Calu3 (cell line): ENCODE results near the gene SORBS1. TPM values are rescaled to one million over a fixed set of nuclear protein-coding genes. Genes with fewer than 3 reads are reported as not detected.

Source experiments
- BruUV-seq: library from RNA; stranded (reverse); fragments of 400-500 nt; replicated peaks from 2 replicates; lab custom pipeline; 2021; lab: Mats Ljungman, UMichigan
- CTCF ChIA-PET: fragments of 300-600 bp; sonication (Branson Sonifier 250); formaldehyde crosslinking; loops from one replicate; lab custom pipeline; 2022; ENCODE audit warnings: antibody characterized with exemption; lab: Charles Lee
- DNase-seq: peaks from one replicate; pipeline ENCODE4 v3.0.0; 2022
- H3K27ac Mint-ChIP-seq: one replicate; pipeline ENCODE4 v1.8.0; 2022; ENCODE audit warnings: mixed read lengths; ENCODE audit not compliant: unreplicated experiment
- H3K27me3 Mint-ChIP-seq: one replicate; pipeline ENCODE4 v1.8.0; 2022; ENCODE audit warnings: mixed read lengths; ENCODE audit not compliant: unreplicated experiment
- H3K36me3 Mint-ChIP-seq: one replicate; pipeline ENCODE4 v1.8.0; 2022; ENCODE audit warnings: mild to moderate bottlenecking, moderate library complexity, mixed read lengths; ENCODE audit not compliant: insufficient read depth, unreplicated experiment
- H3K4me1 Mint-ChIP-seq: one replicate; pipeline ENCODE4 v1.8.0; 2022; ENCODE audit warnings: mild to moderate bottlenecking, low read depth, mixed read lengths; ENCODE audit not compliant: unreplicated experiment
- H3K4me3 Mint-ChIP-seq: one replicate; pipeline ENCODE4 v1.8.0; 2022; ENCODE audit warnings: mild to moderate bottlenecking, low read depth, moderate library complexity, mixed read lengths; ENCODE audit not compliant: unreplicated experiment
- H3K9me3 Mint-ChIP-seq: one replicate; pipeline ENCODE4 v1.8.0; 2022; ENCODE audit warnings: low read depth, mixed read lengths; ENCODE audit not compliant: unreplicated experiment
- CTCF ChIP-seq: fragments of 200-600 bp; IDR thresholded peaks from one replicate; pipeline ENCODE4 v1.8.0; 2022; ENCODE audit warnings: antibody characterized with exemption; ENCODE audit not compliant: unreplicated experiment
- intact Hi-C: fragments of 100-400 bp; cut with micrococcal nuclease; formaldehyde crosslinking; loops from one replicate; pipeline ENCODE4 v1.10.0; 2022; ENCODE audit not compliant: unreplicated experiment
- total RNA-seq: library from RNA; stranded (reverse); gene quantifications from 2 replicates; pipeline ENCODE4 v1.2.3, GENCODE V29; 2022

Gene SORBS1
- total RNA-seq, 1 experiment from 2014 or later, result 2.8 TPM

GRCh38 chr10:95476469-95477174 is 84.5 kb downstream of the SORBS1 start:
- BruUV-seq, result no TSS peak
- CTCF ChIA-PET, result no interaction called here
- DNase-seq, result no peak
- intact Hi-C loops, result no loop called here
- no peaks in the 10 kb centered on the region for H3K9me3 Mint-ChIP-seq
- H3K27me3 Mint-ChIP-seq, result peaks cover 10% of the 10 kb centered on the region
- no peaks in the 10 kb centered on the region for H3K4me1 Mint-ChIP-seq
- H3K36me3 Mint-ChIP-seq, result no peaks in the 10 kb centered on the region
- TF ChIP-seq CTCF, result no peak
- H3K27ac Mint-ChIP-seq, result no peak overlapping the region
- no peak overlapping the region for H3K4me3 Mint-ChIP-seq

- H3K36me3 Mint-ChIP-seq, result no peaks in the 10 kb centered on the region
- H3K4me3 Mint-ChIP-seq, result no peak overlapping the region
- intact Hi-C loops, result no loop called here
- BruUV-seq, result no TSS peak
- no peak for TF ChIP-seq CTCF
- H3K27ac Mint-ChIP-seq, result no peak overlapping the region
- DNase-seq, result peak; percentile 51
- CTCF ChIA-PET, result no interaction called here
- H3K9me3 Mint-ChIP-seq, result no peaks in the 10 kb centered on the region
- H3K4me1 Mint-ChIP-seq, result no peaks in the 10 kb centered on the region
- H3K27me3 Mint-ChIP-seq, result peaks cover 10% of the 10 kb centered on the region
These were observed 85.2 kb downstream of the SORBS1 start for GRCh38 chr10:95475827-95476468.

DNA sequence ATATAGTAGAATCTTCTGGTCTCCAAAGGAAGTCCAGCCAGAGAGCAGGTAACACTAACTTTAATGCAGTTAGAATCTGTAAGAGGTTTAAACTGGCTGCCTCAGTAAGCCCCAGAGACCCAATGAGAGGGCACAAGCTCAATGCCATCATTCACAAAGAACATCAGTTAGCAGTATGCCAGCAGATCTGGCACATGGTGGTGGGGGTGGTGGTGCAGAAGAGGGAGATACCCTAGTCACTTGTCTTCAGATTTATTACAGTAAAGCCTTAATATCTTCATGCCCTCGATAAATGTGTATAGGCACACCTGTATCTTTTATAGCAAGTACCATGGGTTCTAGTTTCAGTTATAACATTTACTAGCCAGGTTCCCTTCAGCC is 86.2 kb downstream of the SORBS1 start:
- BruUV-seq, result no TSS peak
- no peaks in the 10 kb centered on the region for H3K4me1 Mint-ChIP-seq
- DNase-seq, result no peak
- H3K27ac Mint-ChIP-seq, result no peak overlapping the region
- no peaks in the 10 kb centered on the region for H3K9me3 Mint-ChIP-seq
- H3K27me3 Mint-ChIP-seq, result peaks cover 2% of the 10 kb centered on the region
- H3K4me3 Mint-ChIP-seq, result no peak overlapping the region
- intact Hi-C loops, result no loop called here
- H3K36me3 Mint-ChIP-seq, result no peaks in the 10 kb centered on the region
- CTCF ChIA-PET, result no interaction called here
- TF ChIP-seq CTCF, result no peak

- BruUV-seq, result no TSS peak
- DNase-seq, result no peak
- H3K4me3 Mint-ChIP-seq, result no peak overlapping the region
- intact Hi-C loops, result no loop called here
- no peak overlapping the region for H3K27ac Mint-ChIP-seq
- TF ChIP-seq CTCF, result no peak
- CTCF ChIA-PET, result no interaction called here
- H3K36me3 Mint-ChIP-seq, result no peaks in the 10 kb centered on the region
- H3K9me3 Mint-ChIP-seq, result no peaks in the 10 kb centered on the region
- no peaks in the 10 kb centered on the region for H3K4me1 Mint-ChIP-seq
- no peaks in the 10 kb centered on the region for H3K27me3 Mint-ChIP-seq
These were observed 86.8 kb downstream of the SORBS1 start for GRCh38 chr10:95474228-95475002.
